ENCODE data around the gene MOGAT1. TPM values are rescaled to one million over a fixed set of nuclear protein-coding genes. Genes with fewer than 3 reads are reported as not detected.

The MOGAT1 gene
- total RNA-seq, 3 donors from 2014 or later (not counting 1 experiment from before 2014, with no cell fraction given), result not detected

- peak overlapping the region in 1 of 2 donors; percentile 10 for H3K27ac Mint-ChIP-seq
These were observed 36.3 kb downstream of the MOGAT1 start for GRCh38 chr2:222707689-222708273.

GRCh38 chr2:222708274-222708710, 36.8 kb downstream of the MOGAT1 start:
- Histone ChIP-seq H3K4me1 (ENCODE audit: control insufficient read depth, insufficient read depth, low read length) (peaks cover 9% of the 10 kb centered on the region), H3K36me3 (ENCODE audit: control insufficient read depth, insufficient read depth, low read length) (no peaks in the 10 kb centered on the region), H3K27me3 (ENCODE audit: control insufficient read depth, insufficient read depth, low read length) (peaks cover 5% of the 10 kb centered on the region), H3K9me3 (ENCODE audit: control insufficient read depth, insufficient read depth, low read length) (no peaks in the 10 kb centered on the region), H3K27ac (ENCODE audit: low read length) (no peak overlapping the region), H3K4me3 (ENCODE audit: low read length) (no peak overlapping the region)
- peak; percentile 72 to 78 (median 74) for ATAC-seq
- H3K4me1 Mint-ChIP-seq, result peaks cover 6 to 12% of the 10 kb centered on the region in 2 donors
- TF ChIP-seq CTCF (IDR thresholded peaks at IDR 0.05), result peak; percentile 98
- WGBS (ENCODE audit: insufficient coverage), result 17% methylated on average over 9 of the region's 12 CpGs
- H3K4me3 Mint-ChIP-seq, result no peak overlapping the region
- no peaks in the 10 kb centered on the region for H3K36me3 Mint-ChIP-seq
- H3K9me3 Mint-ChIP-seq, result no peaks in the 10 kb centered on the region
- peak; percentile 70 to 84 for DNase-seq
- peaks cover 15 to 16% of the 10 kb centered on the region in 2 donors for H3K27me3 Mint-ChIP-seq (ENCODE audit: low read depth in 2 of 2)
- no peak overlapping the region for H3K27ac Mint-ChIP-seq
- intact Hi-C loops (cut with micrococcal nuclease), result loop anchor here (1.0 kb wide), 2 partner anchors 195 to 231 kb away; no protein-coding TSS in a partner anchor

More at GRCh38 chr2:222707689-222708273, 36.3 kb downstream of the MOGAT1 start:
- Mint-ChIP-seq H3K4me3 (no peak overlapping the region), H3K36me3 (no peaks in the 10 kb centered on the region), H3K9me3 (no peaks in the 10 kb centered on the region), H3K4me1 (peaks cover 6 to 12% of the 10 kb centered on the region in 2 donors), H3K27me3 (ENCODE audit: low read depth in 2 of 2) (peaks cover 16% of the 10 kb centered on the region in 2 donors)
- no peaks in the 10 kb centered on the region for H3K9me3 ChIP-seq (ENCODE audit: control insufficient read depth, insufficient read depth, low read length)
- intact Hi-C loops (cut with micrococcal nuclease), result loop anchor here (1.0 kb wide), 2 partner anchors 196 to 232 kb away; no protein-coding TSS in a partner anchor
- H3K27me3 ChIP-seq (ENCODE audit: control insufficient read depth, insufficient read depth, low read length), result peaks cover 5% of the 10 kb centered on the region
- H3K4me1 ChIP-seq (ENCODE audit: control insufficient read depth, insufficient read depth, low read length), result peaks cover 9% of the 10 kb centered on the region
- no peak overlapping the region for H3K27ac ChIP-seq (ENCODE audit: low read length)
- WGBS (ENCODE audit: insufficient coverage), result 58% methylated on average over 10 of the region's 10 CpGs
- ATAC-seq (peak; percentile 33 to 63 (median 42)), DNase-seq (peak in 1 of 2 donors; percentile 15)
- H3K4me3 ChIP-seq (ENCODE audit: low read length), result no peak overlapping the region
- TF ChIP-seq CTCF (IDR thresholded peaks at IDR 0.05), result no peak
- no peaks in the 10 kb centered on the region for H3K36me3 ChIP-seq (ENCODE audit: control insufficient read depth, insufficient read depth, low read length)

- no peaks in the 10 kb centered on the region for H3K9me3 Mint-ChIP-seq
- no peaks in the 10 kb centered on the region for H3K36me3 Mint-ChIP-seq
- Histone ChIP-seq H3K9me3 (ENCODE audit: control insufficient read depth, insufficient read depth, low read length) (no peaks in the 10 kb centered on the region), H3K4me3 (ENCODE audit: low read length) (no peak overlapping the region), H3K4me1 (ENCODE audit: control insufficient read depth, insufficient read depth, low read length) (peaks cover 9% of the 10 kb centered on the region), H3K27ac (ENCODE audit: low read length) (no peak overlapping the region), H3K36me3 (ENCODE audit: control insufficient read depth, insufficient read depth, low read length) (no peaks in the 10 kb centered on the region), H3K27me3 (ENCODE audit: control insufficient read depth, insufficient read depth, low read length) (peaks cover 5% of the 10 kb centered on the region)
- H3K4me3 Mint-ChIP-seq, result no peak overlapping the region
- H3K27ac Mint-ChIP-seq, result no peak overlapping the region
- intact Hi-C loops (cut with micrococcal nuclease), result no loop called here
- H3K27me3 Mint-ChIP-seq (ENCODE audit: low read depth in 2 of 2), result peaks cover 14 to 20% of the 10 kb centered on the region in 2 donors
- H3K4me1 Mint-ChIP-seq, result peaks cover 6 to 12% of the 10 kb centered on the region in 2 donors
- 30% methylated on average over 15 of the region's 16 CpGs for WGBS (ENCODE audit: insufficient coverage)
- TF ChIP-seq CTCF (IDR thresholded peaks at IDR 0.05), result no peak
- peak in 1 of 2 donors; percentile 7 for DNase-seq
- ATAC-seq, result peak in 2 of 3 donors; percentile 37 to 45
These were observed 37.9 kb downstream of the MOGAT1 start for GRCh38 chr2:222709191-222709891.
